K562 (cell line): ENCODE measurements around the gene ID2. TPM values are rescaled to one million over a fixed set of nuclear protein-coding genes. Genes with fewer than 3 reads are reported as not detected.

Experiments
- ELF4 ChIP-seq: fragments of 450-650 bp; formaldehyde crosslinking; IDR thresholded peaks from 2 replicates; pipeline ENCODE4 v1.4.0; 2022; ENCODE audit warnings: missing genetic modification characterization
- EP400 ChIP-seq: fragments of 450-650 bp; IDR thresholded peaks from 2 replicates; pipeline ENCODE4 v1.6.1; 2017; ENCODE audit warnings: antibody characterized with exemption, mild to moderate bottlenecking, moderate library complexity
- ESRRA ChIP-seq: fragments of 450-650 bp; IDR thresholded peaks from 2 replicates; pipeline ENCODE4 v1.6.1; 2014; ENCODE audit warnings: low read depth, mild to moderate bottlenecking, moderate library complexity, borderline replicate concordance
- JUN ChIP-seq, 2 experiments: sonication (generic) in 1 of 2; formaldehyde crosslinking in 1 of 2; IDR thresholded peaks; 2 replicates each; pipeline versions ENCODE4 v1.6.1 to v1.8.0; 2012 to 2022; ENCODE audit warnings: borderline replicate concordance in 2 of 2, mild to moderate bottlenecking in 2 of 2, improper control_type of control experiment in 1 of 2, low read depth in 1 of 2, low read length in 1 of 2, missing genetic modification reagents in 1 of 2
- MYC ChIP-seq, 2 experiments: fragments of 250-450 bp in 1 of 2; sonication (Bioruptor Pico) in 1 of 2; IDR thresholded peaks; 2 replicates each; pipeline versions ENCODE4 v1.5.1 to v1.6.1; 2012 to 2021; ENCODE audit warnings: low read depth in 2 of 2, borderline replicate concordance in 1 of 2, improper control_type of control experiment in 1 of 2, low read length in 1 of 2, mild to moderate bottlenecking in 1 of 2, moderate library complexity in 1 of 2
- SMARCC2 ChIP-seq: fragments of 450-650 bp; IDR thresholded peaks from 2 replicates; pipeline ENCODE4 v1.6.1; 2017; ENCODE audit warnings: antibody characterized with exemption, moderate library complexity, mild to moderate bottlenecking, low read depth
- TBP ChIP-seq: optimal IDR thresholded peaks from 2 replicates; pipeline ENCODE3; 2011; ENCODE audit warnings: low read depth, low read length, improper control_type of control experiment
- TCF3 ChIP-seq: sonication (generic); formaldehyde crosslinking; IDR thresholded peaks from 2 replicates; pipeline ENCODE4 v1.4.0; 2020; ENCODE audit warnings: mild to moderate bottlenecking, missing genetic modification reagents
- ZNF408 ChIP-seq: fragments of 250-450 bp; sonication (Bioruptor Pico); IDR thresholded peaks from 2 replicates; pipeline ENCODE4 v1.4.0; 2020; ENCODE audit warnings: low read depth, mild to moderate bottlenecking, moderate library complexity
- polyA plus RNA-seq, 8 experiments: library from polyadenylated mRNA; depleted of rRNA in 4 of 8; stranded (reverse) in 5 of 8; unstranded in 3 of 8; fragments of >200 nt; fragmentation: Nextera tagmentation in 2 of 8; fragmentation: Illumina TruSeq in 1 of 8; extraction: Ambion mirVana in 2 of 8; extraction: Trizol in 1 of 8; gene quantifications; 2 replicates each; pipeline versions ENCODE4 v1.2.1 to v1.2.3, GENCODE V29; 2011 to 2014; ENCODE audit warnings: inconsistent platforms in 1 of 8, missing spikeins in 1 of 8
- total RNA-seq, 7 experiments: library from RNA; depleted of rRNA in 6 of 7; stranded (reverse); fragments of >200 nt in 6 of 7; fragmentation: Illumina TruSeq in 2 of 7; extraction: Trizol in 2 of 7; gene quantifications; 2 replicates each; pipeline versions ENCODE4 v1.2.1 to v1.2.3, GENCODE V29; 2011 to 2021; ENCODE audit warnings: low replicate concordance in 1 of 7
- TF ChIP-seq, protein P1 (sequence below), 2 experiments: fragments of 450-650 bp; IDR thresholded peaks; 2 replicates each; pipeline ENCODE4 v1.6.1; 2018; ENCODE audit warnings: mild to moderate bottlenecking in 2 of 2, low read depth in 1 of 2; ENCODE audit not compliant: partially characterized antibody in 2 of 2
- TF ChIP-seq, protein P2 (sequence below): fragments of 200-800 bp; sonication (Bioruptor generic); IDR thresholded peaks from 2 replicates; pipeline ENCODE4 v1.6.1; 2017; ENCODE audit warnings: missing genetic modification characterization, missing compliant biosample characterization
- TF ChIP-seq, protein P3 (sequence below): fragments of 150-350 bp; IDR thresholded peaks from 2 replicates; pipeline ENCODE4 v1.6.1; 2014; ENCODE audit warnings: low read depth, mild to moderate bottlenecking, low read length, borderline replicate concordance

The ID2 gene
- total and polyA plus RNA-seq, 9 of the 15 experiments (the other 6 are each of a cell fraction or from before 2014, with no cell fraction given), result 8.0 to 35.7 (median 16.6) TPM

DNA sequence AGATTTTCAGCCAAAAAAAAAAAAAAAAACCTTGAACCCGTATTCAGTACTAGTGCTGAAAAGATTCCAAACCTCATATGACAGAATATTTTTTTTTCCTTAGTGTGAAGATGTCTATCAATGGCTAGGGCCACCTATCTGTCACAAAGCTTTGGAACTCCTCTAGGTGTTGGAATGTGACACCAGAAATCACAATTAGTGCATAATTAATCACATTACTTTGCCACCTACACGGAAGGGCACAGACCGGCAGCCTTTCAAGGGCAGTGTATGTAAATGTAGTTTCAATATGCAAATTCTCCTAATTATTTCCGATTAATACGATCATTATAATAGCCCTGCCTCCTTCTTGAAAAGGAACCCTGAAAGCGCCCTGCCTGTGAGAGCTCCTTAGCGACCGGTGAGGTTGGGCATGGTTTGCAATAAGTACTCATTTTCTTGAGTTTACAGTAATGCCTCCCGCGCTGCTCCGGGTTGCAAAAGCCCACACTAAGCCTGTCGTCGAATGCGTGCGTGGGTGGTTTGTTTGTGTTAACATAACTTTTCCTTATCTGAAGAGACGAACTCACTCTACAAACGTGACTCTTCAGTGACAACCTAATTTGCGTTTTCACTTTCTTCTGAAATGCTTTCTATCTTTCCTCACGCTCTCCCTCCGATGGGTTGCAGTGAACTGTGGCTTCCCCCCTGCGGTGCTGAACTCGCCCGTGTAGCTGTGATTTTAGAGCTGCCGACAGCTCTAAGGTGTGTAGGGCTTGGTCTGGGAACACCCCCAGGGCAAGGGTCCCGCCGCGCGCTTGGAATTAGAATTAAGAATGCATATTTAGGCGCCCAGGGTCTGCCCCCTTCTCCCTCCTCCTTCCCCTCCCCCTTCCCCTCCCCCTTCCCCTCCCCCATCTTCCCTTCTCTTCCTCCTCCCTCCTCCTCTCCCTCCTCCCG, 765 bp upstream of the ID2 start (continued):
- TF ChIP-seq, protein P1, sequence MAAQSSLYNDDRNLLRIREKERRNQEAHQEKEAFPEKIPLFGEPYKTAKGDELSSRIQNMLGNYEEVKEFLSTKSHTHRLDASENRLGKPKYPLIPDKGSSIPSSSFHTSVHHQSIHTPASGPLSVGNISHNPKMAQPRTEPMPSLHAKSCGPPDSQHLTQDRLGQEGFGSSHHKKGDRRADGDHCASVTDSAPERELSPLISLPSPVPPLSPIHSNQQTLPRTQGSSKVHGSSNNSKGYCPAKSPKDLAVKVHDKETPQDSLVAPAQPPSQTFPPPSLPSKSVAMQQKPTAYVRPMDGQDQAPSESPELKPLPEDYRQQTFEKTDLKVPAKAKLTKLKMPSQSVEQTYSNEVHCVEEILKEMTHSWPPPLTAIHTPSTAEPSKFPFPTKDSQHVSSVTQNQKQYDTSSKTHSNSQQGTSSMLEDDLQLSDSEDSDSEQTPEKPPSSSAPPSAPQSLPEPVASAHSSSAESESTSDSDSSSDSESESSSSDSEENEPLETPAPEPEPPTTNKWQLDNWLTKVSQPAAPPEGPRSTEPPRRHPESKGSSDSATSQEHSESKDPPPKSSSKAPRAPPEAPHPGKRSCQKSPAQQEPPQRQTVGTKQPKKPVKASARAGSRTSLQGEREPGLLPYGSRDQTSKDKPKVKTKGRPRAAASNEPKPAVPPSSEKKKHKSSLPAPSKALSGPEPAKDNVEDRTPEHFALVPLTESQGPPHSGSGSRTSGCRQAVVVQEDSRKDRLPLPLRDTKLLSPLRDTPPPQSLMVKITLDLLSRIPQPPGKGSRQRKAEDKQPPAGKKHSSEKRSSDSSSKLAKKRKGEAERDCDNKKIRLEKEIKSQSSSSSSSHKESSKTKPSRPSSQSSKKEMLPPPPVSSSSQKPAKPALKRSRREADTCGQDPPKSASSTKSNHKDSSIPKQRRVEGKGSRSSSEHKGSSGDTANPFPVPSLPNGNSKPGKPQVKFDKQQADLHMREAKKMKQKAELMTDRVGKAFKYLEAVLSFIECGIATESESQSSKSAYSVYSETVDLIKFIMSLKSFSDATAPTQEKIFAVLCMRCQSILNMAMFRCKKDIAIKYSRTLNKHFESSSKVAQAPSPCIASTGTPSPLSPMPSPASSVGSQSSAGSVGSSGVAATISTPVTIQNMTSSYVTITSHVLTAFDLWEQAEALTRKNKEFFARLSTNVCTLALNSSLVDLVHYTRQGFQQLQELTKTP (IDR thresholded peaks at IDR 0.05; ENCODE audit: low read depth in 1 of 2, partially characterized antibody in 2 of 2), result peak in 1 of 2 experiments; percentile 66
- TF ChIP-seq TCF3 (CRISPR knock-in tag) (0 out of 2 replicates have a peak, but pooled peaks have one; percentile 7), ELF4 (CRISPR knock-in tag) (no peak), MYC (IDR thresholded peaks at IDR 0.05; ENCODE audit: low read depth, low read length) (no peak; the same call in 1 of the 2 replicates), MYC (CRISPR knock-in tag; IDR thresholded peaks at IDR 0.05; ENCODE audit: borderline replicate concordance, low read depth) (no peak), ESRRA (peak; percentile 69), ZNF408 (CRISPR knock-in tag) (no peak), EP400 (no peak), TBP (no peak), JUN (IDR thresholded peaks at IDR 0.05; ENCODE audit: borderline replicate concordance, low read depth, low read length) (no peak), JUN (CRISPR knock-in tag; IDR thresholded peaks at IDR 0.05; ENCODE audit: borderline replicate concordance) (no peak), SMARCC2 (no peak)
- TF ChIP-seq, protein P2, sequence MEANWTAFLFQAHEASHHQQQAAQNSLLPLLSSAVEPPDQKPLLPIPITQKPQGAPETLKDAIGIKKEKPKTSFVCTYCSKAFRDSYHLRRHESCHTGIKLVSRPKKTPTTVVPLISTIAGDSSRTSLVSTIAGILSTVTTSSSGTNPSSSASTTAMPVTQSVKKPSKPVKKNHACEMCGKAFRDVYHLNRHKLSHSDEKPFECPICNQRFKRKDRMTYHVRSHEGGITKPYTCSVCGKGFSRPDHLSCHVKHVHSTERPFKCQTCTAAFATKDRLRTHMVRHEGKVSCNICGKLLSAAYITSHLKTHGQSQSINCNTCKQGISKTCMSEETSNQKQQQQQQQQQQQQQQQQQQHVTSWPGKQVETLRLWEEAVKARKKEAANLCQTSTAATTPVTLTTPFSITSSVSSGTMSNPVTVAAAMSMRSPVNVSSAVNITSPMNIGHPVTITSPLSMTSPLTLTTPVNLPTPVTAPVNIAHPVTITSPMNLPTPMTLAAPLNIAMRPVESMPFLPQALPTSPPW, result peak; percentile 82
- TF ChIP-seq, protein P3, sequence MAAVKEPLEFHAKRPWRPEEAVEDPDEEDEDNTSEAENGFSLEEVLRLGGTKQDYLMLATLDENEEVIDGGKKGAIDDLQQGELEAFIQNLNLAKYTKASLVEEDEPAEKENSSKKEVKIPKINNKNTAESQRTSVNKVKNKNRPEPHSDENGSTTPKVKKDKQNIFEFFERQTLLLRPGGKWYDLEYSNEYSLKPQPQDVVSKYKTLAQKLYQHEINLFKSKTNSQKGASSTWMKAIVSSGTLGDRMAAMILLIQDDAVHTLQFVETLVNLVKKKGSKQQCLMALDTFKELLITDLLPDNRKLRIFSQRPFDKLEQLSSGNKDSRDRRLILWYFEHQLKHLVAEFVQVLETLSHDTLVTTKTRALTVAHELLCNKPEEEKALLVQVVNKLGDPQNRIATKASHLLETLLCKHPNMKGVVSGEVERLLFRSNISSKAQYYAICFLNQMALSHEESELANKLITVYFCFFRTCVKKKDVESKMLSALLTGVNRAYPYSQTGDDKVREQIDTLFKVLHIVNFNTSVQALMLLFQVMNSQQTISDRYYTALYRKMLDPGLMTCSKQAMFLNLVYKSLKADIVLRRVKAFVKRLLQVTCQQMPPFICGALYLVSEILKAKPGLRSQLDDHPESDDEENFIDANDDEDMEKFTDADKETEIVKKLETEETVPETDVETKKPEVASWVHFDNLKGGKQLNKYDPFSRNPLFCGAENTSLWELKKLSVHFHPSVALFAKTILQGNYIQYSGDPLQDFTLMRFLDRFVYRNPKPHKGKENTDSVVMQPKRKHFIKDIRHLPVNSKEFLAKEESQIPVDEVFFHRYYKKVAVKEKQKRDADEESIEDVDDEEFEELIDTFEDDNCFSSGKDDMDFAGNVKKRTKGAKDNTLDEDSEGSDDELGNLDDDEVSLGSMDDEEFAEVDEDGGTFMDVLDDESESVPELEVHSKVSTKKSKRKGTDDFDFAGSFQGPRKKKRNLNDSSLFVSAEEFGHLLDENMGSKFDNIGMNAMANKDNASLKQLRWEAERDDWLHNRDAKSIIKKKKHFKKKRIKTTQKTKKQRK, result no peak
